Nephron (organoid): ENCODE results near the gene PTPRG.

Experiments
- H3K27ac Mint-ChIP-seq, 3 experiments: 2 replicates each; pipeline ENCODE4 v1.8.0; 2020; ENCODE audit warnings: mixed read lengths in 3 of 3, mild to moderate bottlenecking in 2 of 3, moderate library complexity in 1 of 3
- H3K27me3 Mint-ChIP-seq: 2 replicates; pipeline ENCODE4 v1.8.0; 2021; ENCODE audit warnings: low read depth, mild to moderate bottlenecking, moderate library complexity, mixed read lengths
- H3K36me3 Mint-ChIP-seq: 2 replicates; pipeline ENCODE4 v1.8.0; 2020; ENCODE audit warnings: low read depth, mixed read lengths
- H3K4me1 Mint-ChIP-seq: 2 replicates; pipeline ENCODE4 v1.8.0; 2020; ENCODE audit warnings: mixed read lengths
- H3K4me3 Mint-ChIP-seq, 3 experiments: 2 replicates each; pipeline ENCODE4 v1.8.0; 2020; ENCODE audit warnings: mild to moderate bottlenecking in 3 of 3, mixed read lengths in 3 of 3, moderate library complexity in 2 of 3
- H3K9me3 Mint-ChIP-seq: 2 replicates; pipeline ENCODE4 v1.8.0; 2020; ENCODE audit warnings: mixed read lengths
- CTCF ChIP-seq, 3 experiments: fragments of 200-600 bp; sonication (generic); IDR thresholded peaks; one replicate each; pipeline ENCODE4 v1.5.0; 2021; ENCODE audit warnings: antibody characterized with exemption in 3 of 3; ENCODE audit not compliant: unreplicated experiment in 3 of 3

PTPRG gene

GRCh38 chr3:62281726-62282125 is 720.4 kb downstream of the PTPRG start:
- no peak for TF ChIP-seq CTCF (IDR thresholded peaks at IDR 0.05; ENCODE audit: unreplicated experiment in 3 of 3)
- no peaks in the 10 kb centered on the region for H3K9me3 Mint-ChIP-seq
- no peaks in the 10 kb centered on the region for H3K27me3 Mint-ChIP-seq
- no peak overlapping the region for H3K4me3 Mint-ChIP-seq
- no peak overlapping the region for H3K27ac Mint-ChIP-seq
- peaks cover 9% of the 10 kb centered on the region for H3K4me1 Mint-ChIP-seq
- H3K36me3 Mint-ChIP-seq, result peaks cover 55% of the 10 kb centered on the region

GRCh38 chr3:62284442-62284841 is 723.1 kb downstream of the PTPRG start:
- H3K36me3 Mint-ChIP-seq, result peaks cover 45% of the 10 kb centered on the region

GRCh38 chr3:62287392-62287927 is 726.1 kb downstream of the PTPRG start:
- Mint-ChIP-seq H3K27me3 (no peaks in the 10 kb centered on the region), H3K9me3 (no peaks in the 10 kb centered on the region), H3K4me1 (no peaks in the 10 kb centered on the region), H3K4me3 (no peak overlapping the region), H3K36me3 (peaks cover 42% of the 10 kb centered on the region), H3K27ac (no peak overlapping the region)
- no peak for TF ChIP-seq CTCF (IDR thresholded peaks at IDR 0.05; ENCODE audit: unreplicated experiment in 3 of 3)

More at GRCh38 chr3:62284442-62284841, 723.1 kb downstream of the PTPRG start:
- no peaks in the 10 kb centered on the region for H3K27me3 Mint-ChIP-seq
- no peak for TF ChIP-seq CTCF (IDR thresholded peaks at IDR 0.05; ENCODE audit: unreplicated experiment in 3 of 3)
- no peaks in the 10 kb centered on the region for H3K9me3 Mint-ChIP-seq
- H3K4me1 Mint-ChIP-seq, result no peaks in the 10 kb centered on the region
- H3K27ac Mint-ChIP-seq, result no peak overlapping the region
- H3K4me3 Mint-ChIP-seq, result no peak overlapping the region

- no peaks in the 10 kb centered on the region for H3K9me3 Mint-ChIP-seq
- H3K4me3 Mint-ChIP-seq, result no peak overlapping the region
- no peaks in the 10 kb centered on the region for H3K4me1 Mint-ChIP-seq
- H3K27me3 Mint-ChIP-seq, result no peaks in the 10 kb centered on the region
- peaks cover 26% of the 10 kb centered on the region for H3K36me3 Mint-ChIP-seq
- no peak for TF ChIP-seq CTCF (IDR thresholded peaks at IDR 0.05; ENCODE audit: unreplicated experiment in 3 of 3)
- no peak overlapping the region for H3K27ac Mint-ChIP-seq
Measured at GRCh38 chr3:62289922-62290321, 728.6 kb downstream of the PTPRG start.

- Mint-ChIP-seq H3K36me3 (peaks cover 24% of the 10 kb centered on the region), H3K4me3 (no peak overlapping the region), H3K27me3 (no peaks in the 10 kb centered on the region), H3K27ac (no peak overlapping the region), H3K4me1 (no peaks in the 10 kb centered on the region), H3K9me3 (no peaks in the 10 kb centered on the region)
- no peak for TF ChIP-seq CTCF (IDR thresholded peaks at IDR 0.05; ENCODE audit: unreplicated experiment in 3 of 3)
Measured at GRCh38 chr3:62293051-62293780, 731.8 kb downstream of the PTPRG start.

- TF ChIP-seq CTCF (IDR thresholded peaks at IDR 0.05; ENCODE audit: unreplicated experiment in 3 of 3), result no peak
- Mint-ChIP-seq H3K36me3 (peaks cover 24% of the 10 kb centered on the region), H3K4me3 (no peak overlapping the region), H3K9me3 (no peaks in the 10 kb centered on the region), H3K4me1 (no peaks in the 10 kb centered on the region), H3K27ac (no peak overlapping the region), H3K27me3 (no peaks in the 10 kb centered on the region)
Measured at GRCh38 chr3:62295571-62295970, 734.2 kb downstream of the PTPRG start.
